Endodermal cell (in vitro differentiated cells): ENCODE results near the gene LRRC1. TPM values are rescaled to one million over a fixed set of nuclear protein-coding genes. Genes with fewer than 3 reads are reported as not detected.

ENCODE experiments used
- DNase-seq: peaks from one replicate; pipeline ENCODE4 v3.0.0-alpha.2; 2017
- H3K27ac ChIP-seq: 2 replicates; pipeline ENCODE4 v1.5.1; 2013; ENCODE audit warnings: mild to moderate bottlenecking, low read depth, low read length, moderate library complexity
- H3K27me3 ChIP-seq: 2 replicates; pipeline ENCODE4 v1.6.1; 2013; ENCODE audit warnings: mild to moderate bottlenecking, low read length, moderate library complexity; ENCODE audit not compliant: insufficient read depth, control insufficient read depth, poor library complexity, severe bottlenecking
- H3K36me3 ChIP-seq: 2 replicates; pipeline ENCODE4 v1.7.0; 2013; ENCODE audit warnings: mild to moderate bottlenecking, low read length, moderate library complexity; ENCODE audit not compliant: control insufficient read depth, insufficient read depth
- H3K4me1 ChIP-seq: one replicate; pipeline ENCODE4 v1.7.0; 2013; ENCODE audit warnings: low read length; ENCODE audit not compliant: control insufficient read depth, insufficient read depth
- H3K4me3 ChIP-seq: 2 replicates; pipeline ENCODE4 v1.5.1; 2013; ENCODE audit warnings: mild to moderate bottlenecking, low read length, moderate library complexity
- H3K9ac ChIP-seq: 2 replicates; pipeline ENCODE4 v1.6.1; 2013; ENCODE audit warnings: mild to moderate bottlenecking, low read length, moderate library complexity; ENCODE audit not compliant: poor library complexity, severe bottlenecking; ENCODE audit errors: extremely low read depth
- H3K9me3 ChIP-seq: 2 replicates; pipeline ENCODE4 v1.6.1; 2013; ENCODE audit warnings: mild to moderate bottlenecking, low read length, moderate library complexity; ENCODE audit not compliant: control insufficient read depth
- H3K27ac Mint-ChIP-seq: 2 replicates; pipeline ENCODE4 v1.8.0; 2020; ENCODE audit warnings: mixed read lengths
- H3K27me3 Mint-ChIP-seq: 2 replicates; pipeline ENCODE4 v1.8.0; 2021; ENCODE audit warnings: mild to moderate bottlenecking, mixed read lengths; ENCODE audit not compliant: insufficient read depth
- H3K36me3 Mint-ChIP-seq: 2 replicates; pipeline ENCODE4 v1.8.0; 2020; ENCODE audit warnings: low read depth, mixed read lengths
- H3K4me1 Mint-ChIP-seq: 2 replicates; pipeline ENCODE4 v1.8.0; 2020; ENCODE audit warnings: mixed read lengths
- H3K4me3 Mint-ChIP-seq: 2 replicates; pipeline ENCODE4 v1.8.0; 2020; ENCODE audit warnings: mild to moderate bottlenecking, moderate library complexity, mixed read lengths
- H3K9me3 Mint-ChIP-seq: 2 replicates; pipeline ENCODE4 v1.8.0; 2020; ENCODE audit warnings: mild to moderate bottlenecking, mixed read lengths
- WGBS, 2 experiments: methylation state at CpG; one replicate each; pipeline versions ENCODE4 v1.1.5 to v1.1.7; 2013; ENCODE audit warnings: missing lambda C conversion rate in 2 of 2, mixed read lengths in 1 of 2; ENCODE audit not compliant: insufficient coverage in 1 of 2, insufficient read length in 1 of 2; 5-methylcytosine and 5-hydroxymethylcytosine counted together
- total RNA-seq, 2 donors: library from RNA; stranded (reverse); fragmentation: NEBNext Ultra II Directional in 1 of 2; extraction: Animal tissue kit (Norgen Biotek cat#: 25700) in 1 of 2; gene quantifications; 2 replicates in 1 of 2; 3 replicates in 1 of 2; pipeline ENCODE4 v1.2.1, GENCODE V29; 2021
- TF ChIP-seq, protein P1 (sequence below): fragments of 200-600 bp; sonication (generic); conservative IDR thresholded peaks from 2 replicates; pipeline ENCODE4 v1.5.0; 2021; ENCODE audit warnings: antibody characterized with exemption, mild to moderate bottlenecking

The LRRC1 gene
- total RNA-seq, 2 donors from 2014 or later = 14.1 to 15.3 TPM

DNA sequence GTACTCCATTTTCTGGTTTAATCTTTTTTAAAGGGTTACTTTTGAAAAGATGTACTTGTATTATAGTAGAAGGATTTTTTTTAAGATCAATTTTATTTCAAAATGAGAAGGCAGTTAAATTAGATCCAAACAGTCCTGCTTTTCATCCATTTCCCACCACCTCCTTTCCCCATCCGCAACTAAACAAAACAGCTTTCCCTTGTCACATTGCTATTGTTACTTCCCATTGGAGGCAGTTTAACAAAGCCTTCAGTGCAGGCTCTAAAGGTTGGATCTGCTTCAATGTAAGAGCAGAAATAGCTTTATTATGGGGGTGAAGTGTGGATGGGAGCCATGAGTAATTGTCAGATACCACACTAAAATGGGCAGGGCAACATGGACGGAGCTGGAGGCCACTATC is 65.7 kb downstream of the LRRC1 start:
- WGBS, 2 experiments = 92 to 100% methylated on average over 2 of the region's 2 CpGs
- H3K27ac ChIP-seq = no peak overlapping the region
- Mint-ChIP-seq H3K27ac (no peak overlapping the region), H3K27me3 (no peaks in the 10 kb centered on the region), H3K9me3 (no peaks in the 10 kb centered on the region), H3K4me3 (no peak overlapping the region), H3K4me1 (peaks cover 14% of the 10 kb centered on the region), H3K36me3 (no peaks in the 10 kb centered on the region)
- TF ChIP-seq, protein P1, sequence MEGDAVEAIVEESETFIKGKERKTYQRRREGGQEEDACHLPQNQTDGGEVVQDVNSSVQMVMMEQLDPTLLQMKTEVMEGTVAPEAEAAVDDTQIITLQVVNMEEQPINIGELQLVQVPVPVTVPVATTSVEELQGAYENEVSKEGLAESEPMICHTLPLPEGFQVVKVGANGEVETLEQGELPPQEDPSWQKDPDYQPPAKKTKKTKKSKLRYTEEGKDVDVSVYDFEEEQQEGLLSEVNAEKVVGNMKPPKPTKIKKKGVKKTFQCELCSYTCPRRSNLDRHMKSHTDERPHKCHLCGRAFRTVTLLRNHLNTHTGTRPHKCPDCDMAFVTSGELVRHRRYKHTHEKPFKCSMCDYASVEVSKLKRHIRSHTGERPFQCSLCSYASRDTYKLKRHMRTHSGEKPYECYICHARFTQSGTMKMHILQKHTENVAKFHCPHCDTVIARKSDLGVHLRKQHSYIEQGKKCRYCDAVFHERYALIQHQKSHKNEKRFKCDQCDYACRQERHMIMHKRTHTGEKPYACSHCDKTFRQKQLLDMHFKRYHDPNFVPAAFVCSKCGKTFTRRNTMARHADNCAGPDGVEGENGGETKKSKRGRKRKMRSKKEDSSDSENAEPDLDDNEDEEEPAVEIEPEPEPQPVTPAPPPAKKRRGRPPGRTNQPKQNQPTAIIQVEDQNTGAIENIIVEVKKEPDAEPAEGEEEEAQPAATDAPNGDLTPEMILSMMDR = no peak
- no peak overlapping the region for H3K9ac ChIP-seq
- H3K4me1 ChIP-seq = peaks cover 3% of the 10 kb centered on the region
- H3K36me3 ChIP-seq = no peaks in the 10 kb centered on the region
- DNase-seq = no peak
- H3K9me3 ChIP-seq = no peaks in the 10 kb centered on the region
- no peaks in the 10 kb centered on the region for H3K27me3 ChIP-seq
- no peak overlapping the region for H3K4me3 ChIP-seq

DNA sequence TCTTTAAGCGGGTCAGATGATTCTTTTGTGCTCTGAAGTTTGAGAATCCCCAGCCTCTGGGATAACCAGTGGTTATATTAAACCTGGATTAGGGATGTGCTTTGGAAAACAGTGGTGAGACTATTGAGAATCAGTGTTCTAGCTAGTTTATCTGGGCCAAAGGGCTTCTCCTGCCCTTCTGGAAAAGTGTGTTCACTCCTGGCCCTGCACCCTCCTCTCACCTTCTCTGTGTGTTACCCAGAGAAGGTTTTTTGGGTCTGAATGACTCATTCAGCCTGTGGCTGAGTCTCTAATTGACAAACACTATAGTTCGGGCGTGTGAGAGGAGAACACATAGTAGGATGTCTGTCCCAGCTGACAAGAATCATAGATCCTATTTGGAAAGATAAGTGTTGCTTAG is 66.7 kb downstream of the LRRC1 start:
- DNase-seq = no peak
- no peaks in the 10 kb centered on the region for H3K9me3 ChIP-seq
- H3K9me3 Mint-ChIP-seq = no peaks in the 10 kb centered on the region
- H3K4me3 ChIP-seq = no peak overlapping the region
- H3K27ac Mint-ChIP-seq = peak overlapping the region; percentile 49
- no peaks in the 10 kb centered on the region for H3K27me3 ChIP-seq
- TF ChIP-seq, protein P1 = no peak
- H3K27ac ChIP-seq = no peak overlapping the region
- 86 to 92% methylated on average over 3 of the region's 3 CpGs for WGBS, 2 experiments
- H3K9ac ChIP-seq = no peak overlapping the region
- no peak overlapping the region for H3K4me3 Mint-ChIP-seq
- H3K36me3 ChIP-seq = no peaks in the 10 kb centered on the region
- H3K27me3 Mint-ChIP-seq = no peaks in the 10 kb centered on the region
- peaks cover 3% of the 10 kb centered on the region for H3K4me1 ChIP-seq
- H3K36me3 Mint-ChIP-seq = no peaks in the 10 kb centered on the region
- peaks cover 14% of the 10 kb centered on the region for H3K4me1 Mint-ChIP-seq

DNA sequence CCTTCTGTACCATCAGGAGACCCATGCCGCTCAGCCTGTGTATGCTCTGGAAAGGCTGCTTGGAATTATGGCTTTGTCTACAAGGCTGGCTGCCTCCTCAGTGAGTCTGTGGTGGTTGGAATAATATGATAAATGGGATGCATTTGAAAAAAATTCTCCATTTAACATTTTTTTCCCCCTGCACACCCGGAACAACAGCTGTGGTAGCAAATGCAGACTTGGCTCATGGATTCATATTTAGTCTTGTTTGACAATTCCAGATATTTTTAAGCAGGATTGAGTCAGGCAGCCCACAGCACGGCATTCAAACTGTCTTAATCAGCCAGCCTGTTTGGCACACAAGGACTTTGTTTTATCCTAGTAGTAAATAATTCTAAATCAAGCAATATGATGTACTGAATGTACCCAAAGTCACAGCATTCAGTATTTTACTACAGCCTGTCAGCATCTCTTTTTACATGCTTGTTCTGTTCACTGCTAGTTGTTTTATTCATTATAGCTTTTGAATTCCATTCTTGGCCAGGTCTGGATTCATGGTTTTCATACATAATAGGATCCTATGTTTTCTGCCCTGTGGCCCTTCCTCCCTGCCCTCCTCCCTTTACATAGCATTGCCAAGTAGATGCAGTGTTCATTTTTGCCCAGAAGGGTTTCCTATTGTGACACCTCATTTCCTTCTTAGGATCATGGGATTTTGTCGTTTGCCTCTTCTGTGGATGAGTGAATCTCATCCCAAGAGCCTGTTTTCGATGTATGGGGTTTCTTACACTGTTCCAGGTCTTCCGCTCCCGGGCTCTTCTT is 68.1 kb downstream of the LRRC1 start:
- 85 to 98% methylated on average over 4 to 7 of the region's 7 CpGs for WGBS, 2 experiments
- Mint-ChIP-seq H3K4me3 (no peak overlapping the region), H3K9me3 (no peaks in the 10 kb centered on the region), H3K27me3 (no peaks in the 10 kb centered on the region), H3K27ac (no peak overlapping the region), H3K4me1 (peaks cover 14% of the 10 kb centered on the region), H3K36me3 (no peaks in the 10 kb centered on the region)
- Histone ChIP-seq H3K27ac (no peak overlapping the region), H3K4me3 (no peak overlapping the region), H3K9ac (no peak overlapping the region), H3K27me3 (no peaks in the 10 kb centered on the region), H3K36me3 (no peaks in the 10 kb centered on the region), H3K9me3 (no peaks in the 10 kb centered on the region), H3K4me1 (peaks cover 3% of the 10 kb centered on the region)
- TF ChIP-seq, protein P1 = no peak
- no peak for DNase-seq
